Mesodermal cell (in vitro differentiated cells): ENCODE measurements around the gene NAT16.
A peak's percentile ranks its signal among the peaks of the same experiment; 100 is the strongest.

ENCODE experiments used
- H3K27ac ChIP-seq: 2 replicates; pipeline ENCODE4 v1.7.0; 2013; ENCODE audit warnings: mild to moderate bottlenecking, low read depth, low read length, moderate library complexity; ENCODE audit not compliant: severe bottlenecking
- H3K36me3 ChIP-seq: 2 replicates; pipeline ENCODE4 v1.7.1; 2013; ENCODE audit warnings: mild to moderate bottlenecking, low read length, moderate library complexity; ENCODE audit not compliant: control insufficient read depth, insufficient read depth
- H3K4me1 ChIP-seq: one replicate; pipeline ENCODE4 v1.7.1; 2013; ENCODE audit warnings: mild to moderate bottlenecking, low read length; ENCODE audit not compliant: insufficient read depth, control insufficient read depth, poor library complexity, severe bottlenecking
- H3K4me3 ChIP-seq: 2 replicates; pipeline ENCODE4 v1.7.0; 2013; ENCODE audit warnings: low read length, control low read depth, mild to moderate bottlenecking; ENCODE audit not compliant: insufficient read depth, poor library complexity, severe bottlenecking; ENCODE audit errors: extremely low read depth
- H3K9me3 ChIP-seq: 2 replicates; pipeline ENCODE4 v1.7.1; 2013; ENCODE audit warnings: mild to moderate bottlenecking, low read length, moderate library complexity; ENCODE audit not compliant: control insufficient read depth
- WGBS, 2 experiments: methylation state at CpG; one replicate each; pipeline ENCODE4 v1.1.5; 2013; ENCODE audit warnings: missing lambda C conversion rate in 2 of 2; ENCODE audit not compliant: insufficient coverage in 2 of 2; 5-methylcytosine and 5-hydroxymethylcytosine counted together

NAT16 gene

GRCh38 chr7:101185258-101185839, 5.3 kb upstream of the NAT16 start:
- Histone ChIP-seq H3K9me3 (no peaks in the 10 kb centered on the region), H3K36me3 (no peaks in the 10 kb centered on the region), H3K27ac (no peak overlapping the region), H3K4me3 (no peak overlapping the region), H3K4me1 (no peaks in the 10 kb centered on the region)
- 63 to 69% methylated on average over 4 to 5 of the region's 5 CpGs for WGBS, 2 experiments

GRCh38 chr7:101179713-101180112, 380 bp downstream of the NAT16 start:
- Histone ChIP-seq H3K27ac (no peak overlapping the region), H3K36me3 (no peaks in the 10 kb centered on the region), H3K4me1 (peaks cover 10% of the 10 kb centered on the region), H3K9me3 (no peaks in the 10 kb centered on the region), H3K4me3 (peak overlapping the region; percentile 25)
- 0 to 1% methylated on average over 3 to 20 of the region's 27 CpGs for whole genome bisulfite sequencing, 2 experiments

- Histone ChIP-seq H3K36me3 (no peaks in the 10 kb centered on the region), H3K4me3 (peak overlapping the region; percentile 25), H3K27ac (no peak overlapping the region), H3K9me3 (no peaks in the 10 kb centered on the region), H3K4me1 (peaks cover 10% of the 10 kb centered on the region)
- WGBS, 2 experiments: 3 to 4% methylated on average over 9 to 13 of the region's 20 CpGs
Measured at GRCh38 chr7:101179117-101179516, 976 bp downstream of the NAT16 start.

- H3K9me3 ChIP-seq: no peaks in the 10 kb centered on the region
- H3K27ac ChIP-seq: no peak overlapping the region
- H3K4me3 ChIP-seq: no peak overlapping the region
- 95 to 100% methylated on average over 2 of the region's 2 CpGs for WGBS, 2 experiments
- H3K36me3 ChIP-seq: no peaks in the 10 kb centered on the region
- H3K4me1 ChIP-seq: peaks cover 20% of the 10 kb centered on the region
Measured at GRCh38 chr7:101177644-101178043, 2.4 kb downstream of the NAT16 start.

GRCh38 chr7:101175664-101176063, 4.4 kb downstream of the NAT16 start:
- Histone ChIP-seq H3K9me3 (no peaks in the 10 kb centered on the region), H3K27ac (no peak overlapping the region), H3K36me3 (no peaks in the 10 kb centered on the region), H3K4me3 (no peak overlapping the region), H3K4me1 (peaks cover 31% of the 10 kb centered on the region)
- 54% methylated on average over 3 of the region's 3 CpGs; no CpG with 5 or more reads in 1 of the 2 experiments for WGBS, 2 experiments

GRCh38 chr7:101174322-101174854, 5.7 kb downstream of the NAT16 start:
- Histone ChIP-seq H3K4me1 (peaks cover 36% of the 10 kb centered on the region), H3K36me3 (no peaks in the 10 kb centered on the region), H3K9me3 (no peaks in the 10 kb centered on the region), H3K27ac (no peak overlapping the region), H3K4me3 (no peak overlapping the region)
- WGBS, 2 experiments: 46 to 50% methylated on average over 23 to 27 of the region's 28 CpGs

- Histone ChIP-seq H3K9me3 (no peaks in the 10 kb centered on the region), H3K27ac (no peak overlapping the region), H3K4me1 (peaks cover 38% of the 10 kb centered on the region), H3K4me3 (no peak overlapping the region), H3K36me3 (no peaks in the 10 kb centered on the region)
- 14 to 15% methylated on average over 14 of the region's 16 CpGs for WGBS, 2 experiments
Measured at GRCh38 chr7:101173752-101174244, 6.3 kb downstream of the NAT16 start.

GRCh38 chr7:101172854-101173751, 7.0 kb downstream of the NAT16 start:
- Histone ChIP-seq H3K9me3 (no peaks in the 10 kb centered on the region), H3K4me3 (no peak overlapping the region), H3K36me3 (no peaks in the 10 kb centered on the region), H3K27ac (no peak overlapping the region), H3K4me1 (peaks cover 45% of the 10 kb centered on the region)
- WGBS, 2 experiments: 4 to 5% methylated on average over 48 to 53 of the region's 53 CpGs

- peak overlapping the region; percentile 1 for H3K4me3 ChIP-seq
- no peak overlapping the region for H3K27ac ChIP-seq
- H3K36me3 ChIP-seq: no peaks in the 10 kb centered on the region
- no peaks in the 10 kb centered on the region for H3K9me3 ChIP-seq
- 1% methylated on average over 68 to 72 of the region's 79 CpGs for WGBS, 2 experiments
- peaks cover 53% of the 10 kb centered on the region for H3K4me1 ChIP-seq
Measured at GRCh38 chr7:101172005-101172853, 7.9 kb downstream of the NAT16 start.

GRCh38 chr7:101171442-101171837, 8.7 kb downstream of the NAT16 start:
- H3K4me1 ChIP-seq: peaks cover 55% of the 10 kb centered on the region
- H3K27ac ChIP-seq: no peak overlapping the region
- no peaks in the 10 kb centered on the region for H3K36me3 ChIP-seq
- 0 to 1% methylated on average over 5 to 6 of the region's 13 CpGs for WGBS, 2 experiments
- no peak overlapping the region for H3K4me3 ChIP-seq
- H3K9me3 ChIP-seq: no peaks in the 10 kb centered on the region
